OCI-LY7 (cell line): ENCODE data around the gene ANKZF1.

ENCODE experiments used
- CTCF ChIP-seq: fragments of 200-600 bp; sonication (generic); conservative IDR thresholded peaks from 2 replicates; pipeline ENCODE4 v1.5.1; 2014; ENCODE audit warnings: mild to moderate bottlenecking, antibody characterized with exemption, low read length, moderate library complexity, mixed read lengths
- EZH2phosphoT487 ChIP-seq: fragments of 200-600 bp; sonication (generic); IDR thresholded peaks from 2 replicates; pipeline ENCODE4 v1.6.1; 2018; ENCODE audit warnings: low read depth, borderline replicate concordance, mild to moderate bottlenecking, mixed run types, antibody characterized with exemption, low read length, moderate library complexity, mixed read lengths

- TF ChIP-seq CTCF: no peak
- no peak for TF ChIP-seq EZH2phosphoT487
These were observed 5.6 kb upstream of the ANKZF1 start for GRCh38 chr2:219223831-219224610.
